Mucosa of rectum (tissue), 2 donors: Measurements from ENCODE around the gene RPS16.

Experiments
- H3K27ac ChIP-seq, 2 donors: one replicate each; pipeline ENCODE4 v1.7.0; 2013; ENCODE audit warnings: inconsistent platforms in 2 of 2, low read depth in 2 of 2, low read length in 2 of 2
- H3K27me3 ChIP-seq, 2 donors: one replicate each; pipeline ENCODE4 v1.7.0; 2013; ENCODE audit warnings: low read length in 2 of 2; ENCODE audit not compliant: control insufficient read depth in 2 of 2, insufficient read depth in 2 of 2
- H3K36me3 ChIP-seq, 2 donors: one replicate each; pipeline ENCODE4 v1.7.0; 2013; ENCODE audit warnings: low read length in 2 of 2; ENCODE audit not compliant: control insufficient read depth in 2 of 2, insufficient read depth in 2 of 2
- H3K4me1 ChIP-seq, 2 donors: one replicate each; pipeline ENCODE4 v1.7.0; 2013; ENCODE audit warnings: low read length in 2 of 2, mild to moderate bottlenecking in 1 of 2; ENCODE audit not compliant: control insufficient read depth in 2 of 2, insufficient read depth in 2 of 2
- H3K4me3 ChIP-seq, 2 donors: one replicate each; pipeline ENCODE4 v1.7.0; 2013; ENCODE audit warnings: low read length in 2 of 2
- H3K9ac ChIP-seq, 2 donors: one replicate each; pipeline ENCODE4 v1.7.0; 2013; ENCODE audit warnings: low read length in 2 of 2, low read depth in 1 of 2, mild to moderate bottlenecking in 1 of 2
- H3K9me3 ChIP-seq, 2 donors: one replicate each; pipeline ENCODE4 v1.7.0; 2013; ENCODE audit warnings: low read length in 2 of 2; ENCODE audit not compliant: control insufficient read depth in 2 of 2
- donor health status: healthy.
- donor health status: Normal muscosa, but diverticular disease.

Gene RPS16

DNA sequence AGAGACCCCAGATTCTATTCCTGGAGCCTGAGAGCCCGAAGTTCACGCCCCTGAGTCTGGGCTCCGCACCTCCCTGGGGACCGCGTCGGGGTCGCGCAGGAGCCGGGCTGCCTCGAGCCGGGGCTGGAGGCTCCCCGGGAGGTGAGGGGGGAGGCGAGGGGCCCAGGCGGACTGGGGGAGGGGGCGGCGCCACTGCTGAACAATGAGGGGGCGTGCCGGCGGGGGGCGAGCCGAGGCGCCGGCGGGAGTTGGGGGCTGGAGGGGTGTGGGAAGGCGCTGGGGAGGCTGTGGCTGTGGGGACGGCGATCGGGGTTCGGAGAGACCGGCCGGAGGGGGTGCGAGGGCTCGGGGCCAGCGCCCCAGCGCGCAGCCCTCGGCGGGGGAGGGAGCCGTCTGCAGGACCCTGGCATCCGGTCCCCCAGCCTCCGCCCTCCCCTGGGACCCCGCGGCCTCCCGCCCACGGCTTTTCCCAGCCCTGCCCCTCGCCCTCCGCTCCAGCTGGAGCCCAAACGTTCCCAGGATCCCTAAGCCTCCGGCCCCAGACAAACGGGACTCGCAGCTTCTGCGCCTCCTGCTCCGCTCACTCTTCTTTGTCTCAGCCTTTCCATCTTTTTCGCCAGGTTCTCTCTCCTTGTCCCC, 22.4 kb downstream of the RPS16 start:
- Histone ChIP-seq H3K27ac (peak overlapping the region; percentile 97 to 100), H3K9me3 (no peaks in the 10 kb centered on the region), H3K27me3 (peaks cover 2 to 7% of the 10 kb centered on the region in 2 donors), H3K4me3 (peak overlapping the region; percentile 67 to 75), H3K36me3 (peaks cover 5 to 10% of the 10 kb centered on the region in 2 donors), H3K4me1 (peaks cover 28 to 30% of the 10 kb centered on the region in 2 donors), H3K9ac (peak overlapping the region; percentile 72 to 75)

DNA sequence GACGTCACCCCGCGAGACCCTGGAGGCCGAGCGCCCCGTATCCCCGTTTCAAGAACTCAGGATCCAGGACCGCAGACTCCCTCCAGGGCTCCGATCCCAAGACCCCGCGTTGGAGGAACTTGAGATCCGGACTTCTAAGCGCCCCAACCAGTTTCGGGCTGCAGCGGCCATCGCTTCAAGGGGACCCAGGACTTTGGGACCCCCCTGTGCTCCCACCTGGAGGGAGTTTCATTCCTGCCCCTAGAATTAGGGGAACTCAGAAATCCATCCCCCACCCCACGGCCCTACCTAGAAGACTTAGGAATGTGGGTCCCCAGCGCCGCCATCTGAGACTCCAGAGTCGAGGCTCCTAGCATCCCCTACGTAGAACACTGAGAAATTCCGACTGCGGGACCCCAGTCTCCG, 22.9 kb downstream of the RPS16 start:
- Histone ChIP-seq H3K27me3 (peaks cover 2 to 7% of the 10 kb centered on the region in 2 donors), H3K4me3 (peak overlapping the region; percentile 67 to 75), H3K4me1 (peaks cover 28 to 30% of the 10 kb centered on the region in 2 donors), H3K27ac (peak overlapping the region; percentile 97 to 100), H3K36me3 (peaks cover 11 to 15% of the 10 kb centered on the region in 2 donors), H3K9ac (peak overlapping the region; percentile 72 to 75), H3K9me3 (no peaks in the 10 kb centered on the region)

DNA sequence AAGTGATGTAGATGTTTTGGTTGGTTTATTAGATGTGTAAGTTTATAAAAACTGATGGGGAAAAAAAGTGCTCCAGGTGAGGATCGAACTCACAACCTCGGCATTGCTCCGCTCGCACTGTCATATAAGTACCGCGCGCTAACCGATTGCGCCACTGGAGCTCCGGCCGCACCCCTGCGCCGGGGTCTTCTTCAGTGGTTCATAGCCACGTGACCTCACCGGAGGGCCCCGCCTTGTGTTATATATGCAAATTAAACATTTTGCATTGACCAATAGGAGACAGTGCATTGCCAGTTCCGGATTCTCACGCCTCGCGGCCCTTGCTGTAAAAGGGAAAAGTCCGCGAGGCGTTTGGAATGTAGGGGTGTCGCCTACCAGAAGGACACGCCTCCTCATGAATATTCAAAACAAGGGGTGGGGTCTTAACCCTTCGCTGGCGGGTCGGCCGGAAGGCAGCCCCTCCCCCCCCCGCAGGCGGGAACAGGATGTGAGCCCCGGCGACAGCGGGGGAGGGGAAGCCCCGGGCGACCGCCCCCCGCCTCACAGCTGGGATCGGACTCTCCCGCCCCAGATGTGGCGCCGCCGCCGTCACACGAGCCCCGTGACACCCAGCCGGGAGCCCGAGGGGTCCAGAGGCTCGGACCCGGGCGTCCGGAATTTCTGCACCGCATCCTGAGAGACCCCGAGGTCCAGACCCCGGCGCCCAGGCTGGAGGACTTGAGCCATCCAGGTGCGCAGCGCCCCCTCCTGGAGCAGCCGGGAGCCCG, 23.5 kb downstream of the RPS16 start, which contains the start of gene PLEKHG2:
Gene PLEKHG2, plus strand, starts transcription at position 570 of the 767 bp plus-strand sequence. CDS start 1,418 bp downstream, outside the sequence.
- Histone ChIP-seq H3K27me3 (peaks cover 2 to 7% of the 10 kb centered on the region in 2 donors), H3K36me3 (peaks cover 12 to 18% of the 10 kb centered on the region in 2 donors), H3K4me3 (peak within 1 kb of the TSS; percentile 73 to 83), H3K9ac (peak within 1 kb of the TSS; percentile 98), H3K4me1 (peaks cover 28 to 30% of the 10 kb centered on the region in 2 donors), H3K27ac (peak within 1 kb of the TSS; percentile 97 to 100), H3K9me3 (no peaks in the 10 kb centered on the region)

DNA sequence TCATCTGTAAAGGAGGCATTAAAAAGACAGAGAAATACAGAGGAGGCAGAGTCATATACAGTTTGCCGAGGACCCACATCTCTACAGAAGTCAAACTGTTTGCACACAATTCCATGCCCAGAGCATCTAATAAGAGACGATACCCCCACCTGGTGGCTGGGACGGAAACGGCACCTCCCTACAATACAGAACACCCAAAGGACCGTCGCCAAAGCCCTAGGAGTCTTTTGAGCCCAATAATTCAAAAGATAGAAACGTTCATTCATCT, 24.0 kb downstream of the RPS16 start:
- H3K9ac ChIP-seq: peak overlapping the region; percentile 98
- peak overlapping the region; percentile 97 to 100 for H3K27ac ChIP-seq
- no peaks in the 10 kb centered on the region for H3K9me3 ChIP-seq
- H3K27me3 ChIP-seq: peaks cover 2 to 7% of the 10 kb centered on the region in 2 donors
- H3K4me3 ChIP-seq: peak overlapping the region; percentile 73 to 83
- H3K36me3 ChIP-seq: peaks cover 12 to 18% of the 10 kb centered on the region in 2 donors
- H3K4me1 ChIP-seq: peaks cover 28 to 30% of the 10 kb centered on the region in 2 donors

DNA sequence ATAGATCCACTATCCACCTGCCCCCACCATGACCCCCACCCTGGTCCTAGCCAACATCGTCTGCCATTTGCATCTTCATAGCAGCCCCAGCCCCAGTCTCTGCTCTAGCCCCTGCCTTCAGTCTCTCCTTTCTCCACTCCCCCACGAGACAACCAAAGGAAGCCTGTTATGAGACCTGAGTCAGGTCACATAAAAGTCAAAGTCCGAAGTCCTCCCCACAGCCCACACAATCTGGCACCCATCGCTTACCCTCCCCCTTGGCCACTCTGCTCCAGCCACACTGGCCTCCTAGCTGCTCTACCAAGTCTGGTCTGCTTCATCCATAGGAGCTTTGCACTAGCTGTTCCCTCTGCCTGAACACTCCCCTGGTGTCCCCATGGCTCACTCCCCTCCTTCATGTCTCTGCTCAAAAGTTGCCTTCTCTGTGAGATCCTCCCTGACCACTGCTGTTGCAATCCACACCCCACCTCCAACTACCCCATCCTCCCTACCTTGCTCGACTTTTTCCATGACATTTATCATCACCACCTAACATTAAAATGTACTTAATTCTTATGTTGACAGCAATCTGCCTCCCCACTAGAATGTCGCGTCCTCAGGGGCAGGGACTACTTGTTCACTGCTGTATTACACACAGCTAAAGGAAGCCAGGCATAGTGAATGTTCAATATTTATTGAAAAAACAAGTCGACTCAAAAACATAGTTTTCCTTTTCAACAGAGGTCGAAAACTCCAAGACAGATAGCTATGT, 24.5 kb downstream of the RPS16 start:
- no peaks in the 10 kb centered on the region for H3K9me3 ChIP-seq
- H3K9ac ChIP-seq: peak overlapping the region; percentile 98
- H3K4me1 ChIP-seq: peaks cover 28 to 31% of the 10 kb centered on the region in 2 donors
- peaks cover 2 to 7% of the 10 kb centered on the region in 2 donors for H3K27me3 ChIP-seq
- peaks cover 12 to 18% of the 10 kb centered on the region in 2 donors for H3K36me3 ChIP-seq
- peak overlapping the region; percentile 73 to 83 for H3K4me3 ChIP-seq
- peak overlapping the region; percentile 97 to 100 for H3K27ac ChIP-seq

- peak overlapping the region; percentile 97 to 100 for H3K27ac ChIP-seq
- H3K4me1 ChIP-seq: peaks cover 30 to 36% of the 10 kb centered on the region in 2 donors
- no peaks in the 10 kb centered on the region for H3K9me3 ChIP-seq
- H3K9ac ChIP-seq: peak overlapping the region; percentile 98
- peaks cover 12 to 18% of the 10 kb centered on the region in 2 donors for H3K36me3 ChIP-seq
- peaks cover 2 to 7% of the 10 kb centered on the region in 2 donors for H3K27me3 ChIP-seq
- H3K4me3 ChIP-seq: peak overlapping the region; percentile 73 to 83
These were observed 25.0 kb downstream of the RPS16 start for GRCh38 chr19:39410831-39411080.

- Histone ChIP-seq H3K36me3 (peaks cover 12 to 18% of the 10 kb centered on the region in 2 donors), H3K4me1 (peaks cover 35 to 41% of the 10 kb centered on the region in 2 donors)
These were observed 25.5 kb downstream of the RPS16 start for GRCh38 chr19:39410017-39410830.

GRCh38 chr19:39409208-39410016, 26.3 kb downstream of the RPS16 start:
- Histone ChIP-seq H3K9ac (peak overlapping the region; percentile 98 to 99), H3K27ac (peak overlapping the region; percentile 97 to 100), H3K9me3 (no peaks in the 10 kb centered on the region), H3K4me3 (peak overlapping the region; percentile 81 to 87), H3K27me3 (peaks cover 2 to 7% of the 10 kb centered on the region in 2 donors), H3K4me1 (peaks cover 33 to 48% of the 10 kb centered on the region in 2 donors), H3K36me3 (peaks cover 12 to 18% of the 10 kb centered on the region in 2 donors)

More at GRCh38 chr19:39410017-39410830, 25.5 kb downstream of the RPS16 start:
- Histone ChIP-seq H3K27me3 (peaks cover 2 to 7% of the 10 kb centered on the region in 2 donors), H3K4me3 (peak overlapping the region; percentile 73 to 83), H3K9ac (peak overlapping the region; percentile 98), H3K27ac (peak overlapping the region; percentile 97 to 100), H3K9me3 (no peaks in the 10 kb centered on the region)
